Uterus (tissue), 4 donors: ENCODE results near the gene CREB5. TPM values are rescaled to one million over a fixed set of nuclear protein-coding genes. Genes with fewer than 3 reads are reported as not detected.
"Not testable (repeated sequence)": the region's sequence is repeated elsewhere in the genome, so short reads cannot be mapped to it uniquely, and the experiment has no call there.

ENCODE experiments used
- DNase-seq, 2 donors: peaks; one replicate each; pipeline ENCODE4 v3.0.0-alpha.2; 2019 to 2020
- H3K27ac ChIP-seq, 2 donors: fragments of 200-600 bp; sonication (generic); 1 replicate in 1 of 2; 2 replicates in 1 of 2; pipeline ENCODE4 v1.5.1; 2016 to 2018
- H3K27me3 ChIP-seq, 2 donors: fragments of 200-600 bp; sonication (generic); one replicate each; pipeline ENCODE4 v1.5.1; 2018 to 2019; ENCODE audit warnings: control low read depth in 1 of 2
- H3K36me3 ChIP-seq, 2 donors: fragments of 200-600 bp; sonication (generic); one replicate each; pipeline ENCODE4 v1.5.1; 2019; ENCODE audit warnings: control low read depth in 1 of 2
- H3K4me1 ChIP-seq, 2 donors: fragments of 200-600 bp; sonication (generic); one replicate each; pipeline ENCODE4 v1.5.1; 2018 to 2019; ENCODE audit warnings: control low read depth in 1 of 2
- H3K4me3 ChIP-seq, 2 donors: fragments of 200-600 bp; sonication (generic); 1 replicate in 1 of 2; 2 replicates in 1 of 2; pipeline ENCODE4 v1.5.1; 2018 to 2019; ENCODE audit warnings: mild to moderate bottlenecking in 1 of 2
- H3K9me3 ChIP-seq, 2 donors: fragments of 200-600 bp; sonication (generic); one replicate each; pipeline ENCODE4 v1.5.1; 2019; ENCODE audit warnings: control low read depth in 1 of 2
- POLR2A ChIP-seq, 2 donors: fragments of 450-650 bp; IDR thresholded peaks; one replicate each; pipeline ENCODE4 v1.6.1; 2016; ENCODE audit warnings: antibody characterized with exemption in 2 of 2, mild to moderate bottlenecking in 1 of 2, moderate library complexity in 1 of 2
- intact Hi-C: fragments of 100-400 bp; cut with DNase I; formaldehyde crosslinking; loops from one replicate; pipeline ENCODE4 v1.15.1; 2023; ENCODE audit warnings: low total_unique reads
- total RNA-seq, 4 donors: library from RNA; depleted of rRNA in 3 of 4; stranded (reverse); fragments of >200 nt in 3 of 4; gene quantifications; one replicate each; pipeline versions ENCODE4 v1.1.0 to v1.2.4, GENCODE V29; 2014 to 2023
- TF ChIP-seq, protein P1 (sequence below), 4 experiments: fragments of 200-600 bp in 2 of 4; fragments of 450-650 bp in 2 of 4; sonication (generic) in 2 of 4; IDR thresholded peaks; one replicate each; pipeline ENCODE4 v1.5.1; 2016 to 2019; ENCODE audit warnings: antibody characterized with exemption in 4 of 4, mild to moderate bottlenecking in 2 of 4, moderate library complexity in 1 of 4
- donor health status: DM: yes; HTN: yes; CAD: no.

Gene CREB5
- total RNA-seq, 4 donors from 2014 or later = 7.1 to 40.2 (median 23.9) TPM

DNA sequence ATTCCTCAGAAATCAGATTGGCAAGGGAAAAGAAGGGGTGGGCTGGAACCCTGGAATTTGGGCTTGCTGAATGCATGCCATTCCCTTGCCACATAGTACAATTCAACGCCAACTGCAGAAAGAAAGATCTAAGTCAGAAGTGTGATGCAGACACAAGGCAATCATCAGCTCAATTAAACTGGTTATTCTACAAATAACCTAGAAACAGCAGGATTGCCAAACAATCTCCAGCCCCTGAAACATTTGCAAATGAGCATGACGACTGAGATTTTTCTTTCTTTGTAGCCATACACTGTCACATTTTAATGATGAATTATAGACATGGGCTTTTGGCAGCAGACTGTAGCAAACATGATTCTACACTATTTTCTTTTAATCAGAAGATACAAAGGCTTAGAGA, 16.5 kb upstream of the CREB5 start:
- no peak for DNase-seq
- Histone ChIP-seq H3K27me3 (no peaks in the 10 kb centered on the region), H3K4me1 (no peaks in the 10 kb centered on the region), H3K4me3 (no peak overlapping the region), H3K9me3 (no peaks in the 10 kb centered on the region), H3K36me3 (no peaks in the 10 kb centered on the region), H3K27ac (no peak overlapping the region)
- intact Hi-C loops = loop anchor here (5.0 kb wide), 1 partner anchor 296 kb away; no protein-coding TSS in a partner anchor
- no peak for TF ChIP-seq POLR2A (IDR thresholded peaks at IDR 0.05)
- TF ChIP-seq, protein P1, sequence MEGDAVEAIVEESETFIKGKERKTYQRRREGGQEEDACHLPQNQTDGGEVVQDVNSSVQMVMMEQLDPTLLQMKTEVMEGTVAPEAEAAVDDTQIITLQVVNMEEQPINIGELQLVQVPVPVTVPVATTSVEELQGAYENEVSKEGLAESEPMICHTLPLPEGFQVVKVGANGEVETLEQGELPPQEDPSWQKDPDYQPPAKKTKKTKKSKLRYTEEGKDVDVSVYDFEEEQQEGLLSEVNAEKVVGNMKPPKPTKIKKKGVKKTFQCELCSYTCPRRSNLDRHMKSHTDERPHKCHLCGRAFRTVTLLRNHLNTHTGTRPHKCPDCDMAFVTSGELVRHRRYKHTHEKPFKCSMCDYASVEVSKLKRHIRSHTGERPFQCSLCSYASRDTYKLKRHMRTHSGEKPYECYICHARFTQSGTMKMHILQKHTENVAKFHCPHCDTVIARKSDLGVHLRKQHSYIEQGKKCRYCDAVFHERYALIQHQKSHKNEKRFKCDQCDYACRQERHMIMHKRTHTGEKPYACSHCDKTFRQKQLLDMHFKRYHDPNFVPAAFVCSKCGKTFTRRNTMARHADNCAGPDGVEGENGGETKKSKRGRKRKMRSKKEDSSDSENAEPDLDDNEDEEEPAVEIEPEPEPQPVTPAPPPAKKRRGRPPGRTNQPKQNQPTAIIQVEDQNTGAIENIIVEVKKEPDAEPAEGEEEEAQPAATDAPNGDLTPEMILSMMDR (IDR thresholded peaks at IDR 0.05) = no peak

DNA sequence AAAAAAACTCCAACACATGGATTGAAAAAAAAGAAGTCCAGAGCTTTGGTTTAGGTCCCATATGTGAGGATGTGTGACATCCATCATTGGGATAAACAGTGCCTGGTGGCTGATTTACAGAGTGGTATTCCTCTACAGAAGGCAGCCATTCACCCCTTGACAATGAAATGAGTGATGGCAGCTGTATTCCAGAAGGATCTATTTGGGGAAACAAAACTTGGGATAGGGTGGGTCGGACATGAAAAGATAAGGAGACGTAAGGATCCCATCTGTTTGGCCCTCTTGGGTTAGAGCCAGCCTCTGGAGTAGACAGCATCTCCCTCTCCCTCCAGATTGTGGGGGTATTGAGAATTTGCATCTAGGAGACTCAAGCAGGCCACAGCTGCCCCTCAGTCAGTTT, 15.2 kb upstream of the CREB5 start:
- H3K4me1 ChIP-seq = no peaks in the 10 kb centered on the region
- H3K27ac ChIP-seq = no peak overlapping the region
- no peak for DNase-seq
- no peaks in the 10 kb centered on the region for H3K36me3 ChIP-seq
- no peak for TF ChIP-seq POLR2A (IDR thresholded peaks at IDR 0.05)
- TF ChIP-seq, protein P1 (IDR thresholded peaks at IDR 0.05) = no peak
- no peak overlapping the region for H3K4me3 ChIP-seq
- no peaks in the 10 kb centered on the region for H3K27me3 ChIP-seq
- intact Hi-C loops = loop anchor here (5.0 kb wide), 1 partner anchor 295 kb away; no protein-coding TSS in a partner anchor
- H3K9me3 ChIP-seq = no peaks in the 10 kb centered on the region

DNA sequence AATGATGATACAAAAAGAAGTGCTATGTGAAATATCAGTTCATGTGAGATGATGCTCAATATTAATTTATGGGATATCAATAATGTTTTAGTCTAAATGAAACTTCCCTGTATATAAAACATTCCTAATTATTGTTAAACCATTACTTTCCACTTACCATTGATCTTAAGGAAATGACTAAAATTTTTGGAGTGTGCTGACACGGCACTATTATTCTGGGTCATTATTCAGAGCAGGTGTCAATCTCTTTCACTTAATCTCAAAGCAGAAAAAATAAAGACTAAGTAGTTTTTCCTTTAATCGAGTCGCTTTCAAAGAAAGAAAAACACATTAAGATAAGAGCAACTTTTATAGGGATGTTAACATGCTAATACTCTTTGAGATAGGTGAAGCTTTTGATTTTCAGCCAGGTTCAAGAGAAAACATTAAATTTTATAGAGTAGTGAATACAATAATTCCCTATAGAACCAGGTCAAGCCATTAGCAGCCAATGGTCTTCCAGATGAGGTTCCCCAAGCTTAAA, 11.4 kb upstream of the CREB5 start:
- no peaks in the 10 kb centered on the region for H3K36me3 ChIP-seq
- H3K27ac ChIP-seq = no peak overlapping the region
- DNase-seq = no peak
- no peak overlapping the region for H3K4me3 ChIP-seq
- no peaks in the 10 kb centered on the region for H3K27me3 ChIP-seq
- H3K9me3 ChIP-seq = no peaks in the 10 kb centered on the region
- H3K4me1 ChIP-seq = no peaks in the 10 kb centered on the region
- intact Hi-C loops = no loop called here
- no peak for TF ChIP-seq POLR2A (IDR thresholded peaks at IDR 0.05)
- TF ChIP-seq, protein P1 (IDR thresholded peaks at IDR 0.05) = no peak

DNA sequence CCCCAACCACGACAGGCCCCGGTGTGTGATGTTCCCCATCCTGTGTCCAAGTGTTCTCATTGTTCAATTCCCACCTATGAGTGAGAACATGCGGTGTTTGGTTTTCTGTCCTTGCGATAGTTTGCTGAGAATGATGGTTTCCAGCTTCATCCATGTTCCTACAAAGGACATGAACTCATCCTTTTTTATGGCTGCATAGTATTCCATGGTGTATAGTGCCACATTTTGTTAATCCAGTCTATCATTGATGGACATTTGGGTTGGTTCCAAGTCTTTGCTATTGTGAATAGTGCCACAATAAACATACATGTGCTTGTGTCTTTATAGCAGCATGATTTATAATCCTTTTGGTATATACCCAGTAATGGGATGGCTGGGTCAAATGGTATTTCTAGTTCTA, 10.8 kb upstream of the CREB5 start:
- H3K27me3 ChIP-seq, DNase-seq, H3K36me3 ChIP-seq, H3K4me1 ChIP-seq, H3K27ac ChIP-seq, H3K4me3 ChIP-seq, intact Hi-C loops, H3K9me3 ChIP-seq: not testable (repeated sequence)

DNA sequence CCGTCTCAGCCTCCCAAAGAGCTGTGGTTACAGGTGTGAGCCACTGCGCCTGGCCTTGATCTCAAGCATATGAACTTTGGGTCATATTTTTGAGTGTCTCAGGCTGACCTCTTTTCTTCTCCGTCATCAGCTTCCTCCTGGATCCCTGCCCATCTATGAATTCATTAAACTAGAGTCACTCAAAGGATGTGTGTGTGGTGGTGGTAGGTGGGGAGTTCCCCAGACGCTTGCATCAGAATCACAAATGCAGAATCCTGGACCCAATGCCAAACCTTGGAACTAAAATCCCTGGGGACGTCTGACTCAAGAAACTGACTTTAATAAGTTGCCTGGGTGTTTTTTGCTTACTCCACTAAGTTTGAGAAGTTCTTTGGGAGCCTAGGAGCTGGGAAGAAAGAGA, 6.7 kb upstream of the CREB5 start:
- DNase-seq = peak; percentile 37 to 71
- intact Hi-C loops = no loop called here

More for the DNA sequence above, 6.7 kb upstream of the CREB5 start:
- no peaks in the 10 kb centered on the region for H3K4me1 ChIP-seq
- H3K4me3 ChIP-seq = no peak overlapping the region
- no peaks in the 10 kb centered on the region for H3K9me3 ChIP-seq
- peak overlapping the region in 1 of 2 donors; percentile 60 for H3K27ac ChIP-seq
- H3K36me3 ChIP-seq = no peaks in the 10 kb centered on the region
- TF ChIP-seq POLR2A (IDR thresholded peaks at IDR 0.05) = no peak
- TF ChIP-seq, protein P1 (IDR thresholded peaks at IDR 0.05) = no peak
- no peaks in the 10 kb centered on the region for H3K27me3 ChIP-seq
